ENCODE data around the gene NFX1.
"Not testable (repeated sequence)": the region's sequence is repeated elsewhere in the genome, so short reads cannot be mapped to it uniquely, and the experiment has no call there.

NFX1 gene

DNA sequence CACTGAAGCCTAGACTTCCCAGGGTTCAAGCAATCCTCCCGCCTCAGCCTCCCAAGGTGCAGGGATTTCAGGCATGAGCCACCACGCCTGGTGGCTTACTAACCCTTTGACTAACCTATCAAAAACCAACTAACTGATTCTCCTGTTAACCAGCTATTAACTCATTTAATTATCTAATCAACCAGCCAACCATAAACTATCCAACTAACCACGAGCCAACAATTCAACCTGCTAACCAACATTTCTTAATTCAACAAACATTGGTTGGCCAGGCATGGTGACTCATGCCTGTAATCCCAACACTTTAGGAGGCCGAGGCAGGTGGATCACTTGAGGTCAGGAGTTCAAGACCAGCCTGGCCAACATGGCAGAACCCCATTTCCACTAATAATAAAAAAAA is 108.7 kb downstream of the NFX1 start:
- not testable (repeated sequence) for H3K4me3 ChIP-seq (ENCODE audit: control insufficient read depth, low read depth, low read length); DNase-seq (ENCODE audit: low read depth)

DNA sequence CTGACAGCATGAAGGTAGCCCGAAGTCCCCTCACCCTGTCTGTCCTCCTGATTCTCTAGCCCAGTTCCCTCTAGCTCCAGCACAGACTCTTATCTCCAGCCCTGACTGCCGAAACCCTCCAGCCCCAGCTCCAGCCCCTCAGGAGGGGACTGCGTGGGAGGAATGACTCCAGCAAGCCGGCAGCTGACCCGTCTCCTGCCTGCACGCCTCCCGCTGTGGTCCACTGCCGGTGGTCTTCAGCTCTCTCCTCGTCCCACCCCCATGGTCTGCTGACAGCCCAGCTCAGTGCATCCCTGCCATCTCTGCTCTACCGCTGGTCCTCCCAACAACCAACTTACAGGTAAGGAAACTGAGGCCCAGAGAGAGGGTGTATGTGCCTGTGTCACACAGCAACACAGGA is 111.5 kb downstream of the NFX1 start:
- DNase-seq (ENCODE audit: low read depth): not testable (repeated sequence)

DNA sequence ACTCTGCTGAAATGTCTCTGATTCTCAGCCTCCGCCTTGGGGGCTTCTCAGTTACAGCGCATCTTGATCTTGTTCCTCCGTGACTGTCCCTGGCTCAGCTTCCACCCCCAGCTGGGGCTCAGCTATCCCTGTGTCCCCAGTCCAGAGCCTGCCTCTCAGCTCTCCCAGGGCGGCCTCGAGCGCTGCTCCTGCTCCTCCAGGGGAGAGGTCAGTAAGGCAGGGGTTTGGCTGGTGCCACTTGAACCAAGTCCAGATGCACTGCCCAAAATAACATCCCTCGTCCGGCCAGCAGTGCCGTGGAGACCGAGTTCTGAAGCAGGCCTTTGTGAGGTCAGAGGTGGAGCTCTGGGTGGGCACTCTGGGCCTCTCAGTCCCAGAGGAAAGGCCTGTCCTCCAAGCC is 112.1 kb downstream of the NFX1 start, which contains the start of gene AQP7:
Gene AQP7 (minus strand): TSS at position 198 of the 400 bp plus-strand sequence. CDS start 1,306 bp downstream, outside the sequence.
- H3K4me3 ChIP-seq (ENCODE audit: control insufficient read depth, low read depth, low read length); DNase-seq (ENCODE audit: low read depth): not testable (repeated sequence)

More for the DNA sequence above, 111.5 kb downstream of the NFX1 start:
- H3K4me3 ChIP-seq (ENCODE audit: control insufficient read depth, low read depth, low read length): not testable (repeated sequence)

DNA sequence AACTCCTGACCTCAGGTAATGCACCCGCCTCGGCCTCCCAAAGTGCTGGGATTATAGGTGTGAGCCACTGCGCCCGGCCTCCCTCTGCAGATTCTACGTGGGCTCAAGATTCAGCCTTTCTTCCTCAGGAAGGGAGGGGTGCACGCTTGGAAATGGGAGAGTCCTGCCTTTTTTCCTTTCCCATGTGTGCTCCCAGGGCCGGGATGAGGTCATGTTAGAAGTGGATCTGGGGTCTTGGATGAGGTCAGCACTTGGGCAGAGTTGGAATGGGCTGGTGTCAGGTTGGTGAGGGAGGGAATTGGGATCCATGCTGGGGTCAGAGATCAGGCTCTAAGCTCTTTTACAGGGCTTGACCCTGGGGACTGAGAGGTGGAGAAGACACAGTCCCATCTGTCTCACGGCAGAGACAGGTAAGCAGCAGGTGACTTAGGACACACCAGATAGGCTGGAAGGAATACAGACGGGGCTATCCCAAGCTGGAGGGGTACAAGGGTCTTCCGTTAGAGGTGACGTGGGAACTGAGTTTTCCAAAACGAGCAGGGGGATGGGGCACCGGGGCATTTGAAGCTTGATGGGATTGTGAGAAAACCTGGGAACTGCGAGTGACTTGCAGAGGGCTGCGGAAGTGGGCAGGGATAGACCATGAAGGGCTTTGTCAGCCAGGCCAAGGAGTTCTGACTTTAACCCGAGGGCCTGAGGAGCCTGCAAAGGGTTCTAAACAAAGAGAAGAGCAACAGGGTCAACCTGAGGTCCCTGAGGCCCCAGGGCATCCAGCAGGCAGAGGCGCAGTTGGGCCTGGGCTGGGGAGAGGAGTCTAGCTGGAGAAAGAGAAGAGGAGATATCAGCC is 113.8 kb downstream of the NFX1 start:
- DNase-seq (ENCODE audit: low read depth): no peak
- TF ChIP-seq, protein P1, sequence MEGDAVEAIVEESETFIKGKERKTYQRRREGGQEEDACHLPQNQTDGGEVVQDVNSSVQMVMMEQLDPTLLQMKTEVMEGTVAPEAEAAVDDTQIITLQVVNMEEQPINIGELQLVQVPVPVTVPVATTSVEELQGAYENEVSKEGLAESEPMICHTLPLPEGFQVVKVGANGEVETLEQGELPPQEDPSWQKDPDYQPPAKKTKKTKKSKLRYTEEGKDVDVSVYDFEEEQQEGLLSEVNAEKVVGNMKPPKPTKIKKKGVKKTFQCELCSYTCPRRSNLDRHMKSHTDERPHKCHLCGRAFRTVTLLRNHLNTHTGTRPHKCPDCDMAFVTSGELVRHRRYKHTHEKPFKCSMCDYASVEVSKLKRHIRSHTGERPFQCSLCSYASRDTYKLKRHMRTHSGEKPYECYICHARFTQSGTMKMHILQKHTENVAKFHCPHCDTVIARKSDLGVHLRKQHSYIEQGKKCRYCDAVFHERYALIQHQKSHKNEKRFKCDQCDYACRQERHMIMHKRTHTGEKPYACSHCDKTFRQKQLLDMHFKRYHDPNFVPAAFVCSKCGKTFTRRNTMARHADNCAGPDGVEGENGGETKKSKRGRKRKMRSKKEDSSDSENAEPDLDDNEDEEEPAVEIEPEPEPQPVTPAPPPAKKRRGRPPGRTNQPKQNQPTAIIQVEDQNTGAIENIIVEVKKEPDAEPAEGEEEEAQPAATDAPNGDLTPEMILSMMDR (IDR thresholded peaks at IDR 0.05; ENCODE audit: control insufficient read depth, insufficient read depth, low read depth, low read length, missing control alignments): no peak
- no peak overlapping the region for H3K4me3 ChIP-seq (ENCODE audit: control insufficient read depth, low read depth, low read length)

DNA sequence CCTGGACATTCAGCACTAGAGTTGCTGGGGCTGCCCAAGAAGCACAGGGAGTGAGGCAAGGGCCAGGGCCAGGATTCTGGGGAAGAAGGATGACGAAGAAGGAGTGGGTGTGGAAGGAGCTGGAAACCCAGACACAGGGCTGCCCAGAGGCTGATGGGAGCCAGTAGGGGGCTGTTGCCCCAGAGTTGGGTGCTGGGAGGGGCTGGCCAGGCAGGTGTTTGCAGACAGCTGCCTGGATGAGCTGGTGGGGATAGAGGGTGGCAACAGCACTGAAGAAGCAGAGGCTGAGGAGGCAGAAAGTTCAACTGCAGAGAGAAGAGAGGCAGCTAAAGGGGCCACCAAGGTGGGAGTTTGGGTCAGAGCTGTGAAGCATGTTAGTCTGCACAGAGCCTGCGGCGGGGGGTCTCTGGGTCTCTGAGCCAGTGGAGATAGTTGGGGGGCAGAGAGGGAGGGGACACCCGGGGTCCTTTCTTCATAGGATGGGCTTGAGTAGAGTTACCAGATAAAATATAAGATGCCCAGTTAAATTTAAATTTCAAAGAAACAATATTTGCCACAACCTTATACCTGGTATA is 114.6 kb downstream of the NFX1 start:
- no peak overlapping the region for H3K4me3 ChIP-seq (ENCODE audit: control insufficient read depth, low read depth, low read length)
- DNase-seq (ENCODE audit: low read depth): no peak
- TF ChIP-seq, protein P1 (IDR thresholded peaks at IDR 0.05; ENCODE audit: control insufficient read depth, insufficient read depth, low read depth, low read length, missing control alignments): no peak

DNA sequence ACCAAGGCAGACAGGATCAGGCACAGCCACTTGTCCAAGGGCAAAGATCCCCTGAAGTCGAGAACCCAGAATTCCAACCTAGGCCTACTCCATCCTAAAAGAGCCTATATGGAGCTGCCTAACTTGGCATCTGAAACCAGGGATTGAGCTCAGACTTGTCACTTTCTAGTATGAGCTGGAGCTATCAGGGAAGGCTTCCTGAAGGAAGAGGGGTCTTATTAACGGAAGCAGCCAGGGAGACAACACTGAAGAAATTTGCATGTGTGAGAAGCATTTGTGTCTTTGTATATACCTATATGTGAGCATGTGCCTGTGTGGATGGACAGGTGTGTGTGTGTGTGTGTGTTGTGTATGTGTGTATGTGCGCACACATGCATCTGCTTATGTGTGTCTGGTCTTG is 116.7 kb downstream of the NFX1 start:
- no peak overlapping the region for H3K4me3 ChIP-seq (ENCODE audit: control insufficient read depth, low read depth, low read length)
- no peak for DNase-seq (ENCODE audit: low read depth)
- TF ChIP-seq, protein P1 (IDR thresholded peaks at IDR 0.05; ENCODE audit: control insufficient read depth, insufficient read depth, low read depth, low read length, missing control alignments): no peak

DNA sequence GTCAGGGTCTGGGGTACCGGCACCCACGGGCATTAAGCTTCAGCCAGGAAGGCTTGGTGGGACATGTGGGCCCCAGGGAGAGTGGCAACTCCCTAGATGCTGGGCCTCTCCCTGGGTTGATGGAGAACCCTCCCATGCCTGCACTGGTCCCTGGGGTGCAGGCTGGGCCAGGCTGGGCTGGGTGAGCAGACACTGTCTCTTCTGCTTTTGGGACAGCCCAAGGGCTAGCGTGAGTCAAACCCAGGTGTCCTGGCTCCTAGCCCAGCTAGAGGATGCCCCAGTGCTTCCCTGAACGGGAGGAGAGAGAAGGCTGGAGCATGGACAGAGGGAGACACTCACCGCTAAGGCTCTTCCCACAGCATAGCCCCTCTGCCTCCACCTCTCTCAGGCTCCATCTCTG is 117.8 kb downstream of the NFX1 start:
- no peak overlapping the region for H3K4me3 ChIP-seq (ENCODE audit: control insufficient read depth, low read depth, low read length)
- TF ChIP-seq, protein P1 (IDR thresholded peaks at IDR 0.05; ENCODE audit: control insufficient read depth, insufficient read depth, low read depth, low read length, missing control alignments): no peak
- no peak for DNase-seq (ENCODE audit: low read depth)

DNA sequence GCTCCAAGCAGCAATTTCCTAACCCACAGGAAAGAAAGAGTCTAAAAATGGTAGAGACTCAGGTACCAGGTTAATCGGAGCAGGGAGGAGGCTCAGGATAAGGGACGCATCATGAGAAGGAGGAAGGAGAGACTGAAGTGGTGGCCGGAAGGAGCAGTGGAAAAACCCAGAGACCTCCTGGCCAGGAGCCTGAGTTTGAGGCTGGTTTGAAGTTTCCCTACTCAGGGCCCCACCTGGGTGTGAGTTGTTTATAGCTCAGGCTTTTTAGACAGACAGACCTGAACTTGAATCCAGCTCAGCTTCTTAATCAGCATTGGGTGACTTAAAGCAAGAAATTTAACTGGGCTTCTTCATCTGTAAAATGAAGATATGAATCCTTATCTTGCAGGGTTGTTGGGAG is 124.0 kb downstream of the NFX1 start:
- H3K4me3 ChIP-seq (ENCODE audit: control insufficient read depth, low read depth, low read length): no peak overlapping the region
- TF ChIP-seq, protein P1 (IDR thresholded peaks at IDR 0.05; ENCODE audit: control insufficient read depth, insufficient read depth, low read depth, low read length, missing control alignments): no peak
- DNase-seq (ENCODE audit: low read depth): no peak
